Esophagus muscularis mucosa (tissue), 4 donors: ENCODE data around the gene SGSM2.

Experiments used
- EP300 ChIP-seq: sonication (generic); formaldehyde crosslinking; IDR thresholded peaks from one replicate; pipeline ENCODE4 v1.6.1; 2017; ENCODE audit warnings: antibody characterized with exemption
- POLR2AphosphoS5 ChIP-seq, 2 donors: sonication (generic); formaldehyde crosslinking; IDR thresholded peaks; one replicate each; pipeline ENCODE4 v1.6.1; 2017; ENCODE audit warnings: antibody characterized with exemption in 2 of 2
- TF ChIP-seq, protein P1 (sequence below), 3 experiments: fragments of 200-600 bp in 2 of 3; fragments of 450-650 bp in 1 of 3; sonication (generic) in 2 of 3; IDR thresholded peaks; one replicate each; pipeline ENCODE4 v1.5.1; 2017 to 2019; ENCODE audit warnings: antibody characterized with exemption in 3 of 3, mild to moderate bottlenecking in 2 of 3, moderate library complexity in 1 of 3

DNA sequence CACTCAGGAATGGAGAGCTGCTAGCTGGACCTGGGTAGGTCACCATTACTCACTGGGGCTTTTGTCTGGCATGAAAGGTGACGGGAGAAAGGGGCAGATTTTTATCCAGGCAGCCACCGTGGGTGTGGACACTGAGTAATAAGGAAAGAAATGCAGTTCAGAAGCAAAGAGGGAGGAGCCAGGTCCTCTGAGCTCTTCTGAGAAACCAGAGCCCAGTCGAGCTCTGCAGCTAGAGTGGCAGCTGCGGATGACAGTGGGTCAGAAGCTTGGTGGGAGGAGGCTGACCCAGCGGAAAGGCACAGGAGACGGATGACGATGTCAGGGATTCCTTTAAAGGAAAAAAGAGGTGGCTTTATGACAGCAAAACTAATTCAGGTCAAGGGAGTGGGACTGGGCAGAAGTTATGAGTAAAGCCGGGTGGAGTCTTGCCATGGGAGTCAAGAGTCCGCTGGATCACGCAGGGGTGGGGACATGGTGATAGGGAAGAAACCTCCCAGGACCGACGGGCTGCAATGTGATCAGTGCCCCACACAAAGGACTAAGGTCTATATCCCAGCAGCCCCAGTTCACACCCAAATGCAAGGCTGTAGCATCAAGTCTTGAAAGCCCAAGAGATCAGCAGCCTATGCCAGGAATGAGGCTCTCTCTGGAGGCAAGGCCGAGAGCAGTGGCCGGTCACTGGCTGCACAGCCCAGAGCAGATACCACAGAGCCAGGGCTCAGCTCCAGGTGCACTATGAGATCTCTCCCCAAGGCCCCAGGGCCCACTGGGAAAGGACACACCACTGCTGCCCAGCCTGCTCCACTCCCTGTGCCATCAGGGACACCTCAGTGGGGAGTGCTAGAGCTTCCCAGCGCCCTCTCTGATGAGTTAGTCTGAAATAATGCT is 69.8 kb downstream of the SGSM2 start:
- TF ChIP-seq EP300 (no peak), POLR2AphosphoS5 (IDR thresholded peaks at IDR 0.05) (peak; percentile 73 to 86)
- TF ChIP-seq, protein P1, sequence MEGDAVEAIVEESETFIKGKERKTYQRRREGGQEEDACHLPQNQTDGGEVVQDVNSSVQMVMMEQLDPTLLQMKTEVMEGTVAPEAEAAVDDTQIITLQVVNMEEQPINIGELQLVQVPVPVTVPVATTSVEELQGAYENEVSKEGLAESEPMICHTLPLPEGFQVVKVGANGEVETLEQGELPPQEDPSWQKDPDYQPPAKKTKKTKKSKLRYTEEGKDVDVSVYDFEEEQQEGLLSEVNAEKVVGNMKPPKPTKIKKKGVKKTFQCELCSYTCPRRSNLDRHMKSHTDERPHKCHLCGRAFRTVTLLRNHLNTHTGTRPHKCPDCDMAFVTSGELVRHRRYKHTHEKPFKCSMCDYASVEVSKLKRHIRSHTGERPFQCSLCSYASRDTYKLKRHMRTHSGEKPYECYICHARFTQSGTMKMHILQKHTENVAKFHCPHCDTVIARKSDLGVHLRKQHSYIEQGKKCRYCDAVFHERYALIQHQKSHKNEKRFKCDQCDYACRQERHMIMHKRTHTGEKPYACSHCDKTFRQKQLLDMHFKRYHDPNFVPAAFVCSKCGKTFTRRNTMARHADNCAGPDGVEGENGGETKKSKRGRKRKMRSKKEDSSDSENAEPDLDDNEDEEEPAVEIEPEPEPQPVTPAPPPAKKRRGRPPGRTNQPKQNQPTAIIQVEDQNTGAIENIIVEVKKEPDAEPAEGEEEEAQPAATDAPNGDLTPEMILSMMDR (IDR thresholded peaks at IDR 0.05), result no peak
